HEK293 (cell line): ENCODE results near the gene KIF27.

Experiments
- ZNF19 ChIP-seq: fragments of 450-650 bp; formaldehyde crosslinking; IDR thresholded peaks from 2 replicates; pipeline ENCODE4; 2016; ENCODE audit warnings: missing biosample characterization, missing genetic modification characterization, low read depth
- ZNF596 ChIP-seq: fragments of 450-650 bp; IDR thresholded peaks from 2 replicates; pipeline ENCODE4 v1.5.0; 2018; ENCODE audit warnings: missing biosample characterization, mild to moderate bottlenecking, missing genetic modification characterization, moderate library complexity

DNA sequence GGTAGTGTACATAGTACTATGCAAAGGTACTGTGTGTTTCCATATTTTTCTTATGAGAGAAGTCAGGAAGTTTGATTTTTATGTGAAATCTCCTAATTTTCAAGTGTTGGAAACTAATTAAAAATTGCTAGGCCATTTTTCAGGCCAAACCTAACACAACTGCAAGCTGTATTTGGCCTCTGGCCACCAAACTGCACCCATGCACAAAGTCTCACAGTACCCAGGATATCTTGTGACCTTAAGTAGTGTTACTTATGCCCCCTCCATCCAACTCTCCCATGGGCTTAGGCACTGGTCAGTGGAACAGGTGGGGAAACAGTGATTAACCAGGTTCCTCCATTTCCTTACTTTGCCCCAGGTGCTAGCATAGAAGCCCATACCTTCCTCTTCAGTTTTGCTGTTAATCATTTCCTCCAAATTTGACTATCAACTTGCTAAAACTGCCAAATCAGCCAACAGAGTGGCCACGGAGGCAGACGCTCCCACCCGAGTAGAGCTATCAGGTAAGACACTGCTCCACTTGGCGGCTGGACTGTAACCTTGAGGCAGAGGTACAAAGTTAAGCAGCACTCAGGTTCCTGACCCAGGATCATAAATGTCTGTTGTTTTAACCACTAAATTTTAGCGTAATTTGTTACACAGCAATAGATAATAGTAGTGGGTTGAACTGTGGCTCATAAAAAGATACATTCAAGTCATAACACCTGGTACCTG, 19.5 kb upstream of the KIF27 start:
- no peak for TF ChIP-seq ZNF19 (tag by site-specific recombination)
- no peak for TF ChIP-seq ZNF596 (tag by site-specific recombination)
